HepG2 (cell line): ENCODE results near the gene ADGRG6. TPM values are rescaled to one million over a fixed set of nuclear protein-coding genes. Genes with fewer than 3 reads are reported as not detected.

Experiments
- ELF1 ChIP-seq: sonication (generic); formaldehyde crosslinking; IDR thresholded peaks from 2 replicates; pipeline ENCODE4 v1.4.0; 2020; ENCODE audit warnings: missing genetic modification reagents
- FOXM1 ChIP-seq: sonication (generic); formaldehyde crosslinking; IDR thresholded peaks from 2 replicates; pipeline ENCODE4 v1.5.0; 2020; ENCODE audit warnings: missing genetic modification reagents
- HOXA5 ChIP-seq: sonication (generic); formaldehyde crosslinking; IDR thresholded peaks from 2 replicates; pipeline ENCODE4 v1.4.0; 2020; ENCODE audit warnings: missing genetic modification reagents
- MBNL3 ChIP-seq: fragments of 250-450 bp; sonication (Bioruptor Pico); conservative IDR thresholded peaks from 2 replicates; pipeline ENCODE4 v1.8.0; 2022; ENCODE audit warnings: mild to moderate bottlenecking, inconsistent platforms
- MED13 ChIP-seq: sonication (generic); formaldehyde crosslinking; IDR thresholded peaks from 2 replicates; pipeline ENCODE4 v1.5.0; 2020; ENCODE audit warnings: missing genetic modification reagents
- MTA3 ChIP-seq: sonication (generic); formaldehyde crosslinking; IDR thresholded peaks from 2 replicates; pipeline ENCODE4 v1.4.0; 2020; ENCODE audit warnings: missing genetic modification reagents
- NFKBIZ ChIP-seq: IDR thresholded peaks from 2 replicates; pipeline ENCODE4 v1.6.1; 2018; ENCODE audit warnings: missing genetic modification reagents, missing compliant biosample characterization
- PCBP2 ChIP-seq: fragments of 200-400 bp; formaldehyde crosslinking; optimal IDR thresholded peaks from 2 replicates; pipeline ENCODE3; 2018; ENCODE audit warnings: low read length, low read depth; ENCODE audit not compliant: poor library complexity, severe bottlenecking
- PPARG ChIP-seq: conservative IDR thresholded peaks from 2 replicates; pipeline ENCODE4 v1.6.1; 2016; ENCODE audit warnings: missing biosample characterization, missing genetic modification reagents
- REXO4 ChIP-seq: sonication (generic); formaldehyde crosslinking; IDR thresholded peaks from 2 replicates; pipeline ENCODE4 v1.8.0; 2022; ENCODE audit warnings: missing genetic modification reagents, mild to moderate bottlenecking, borderline replicate concordance
- RFX5 ChIP-seq: IDR thresholded peaks from 2 replicates; pipeline ENCODE4 v1.6.1; 2011; ENCODE audit warnings: low read depth, low read length, improper control_type of control experiment
- THAP7 ChIP-seq: sonication (generic); formaldehyde crosslinking; IDR thresholded peaks from 2 replicates; pipeline ENCODE4 v1.8.1; 2023; ENCODE audit warnings: mild to moderate bottlenecking, missing genetic modification reagents
- ZMYM2 ChIP-seq: sonication (generic); formaldehyde crosslinking; IDR thresholded peaks from 2 replicates; pipeline ENCODE4 v1.8.0; 2022; ENCODE audit warnings: mild to moderate bottlenecking, missing genetic modification reagents
- ZNF253 ChIP-seq: sonication (generic); formaldehyde crosslinking; IDR thresholded peaks from 2 replicates; pipeline ENCODE4 v1.8.0; 2022; ENCODE audit warnings: mild to moderate bottlenecking, missing genetic modification reagents, borderline replicate concordance
- ZNF431 ChIP-seq: sonication (generic); formaldehyde crosslinking; IDR thresholded peaks from 2 replicates; pipeline ENCODE4 v1.9.0; 2022; ENCODE audit warnings: missing genetic modification reagents, low read depth, mild to moderate bottlenecking, borderline replicate concordance
- ZNF549 ChIP-seq: sonication (generic); formaldehyde crosslinking; IDR thresholded peaks from 2 replicates; pipeline ENCODE4 v1.5.0; 2020; ENCODE audit warnings: missing genetic modification reagents
- ZNF564 ChIP-seq: sonication (generic); formaldehyde crosslinking; IDR thresholded peaks from 2 replicates; pipeline ENCODE4 v1.8.1; 2023; ENCODE audit warnings: mild to moderate bottlenecking, missing genetic modification reagents
- ZNF570 ChIP-seq: sonication (generic); formaldehyde crosslinking; IDR thresholded peaks from 2 replicates; pipeline ENCODE4 v1.4.0; 2020; ENCODE audit warnings: mild to moderate bottlenecking, missing genetic modification reagents, borderline replicate concordance
- ZNF749 ChIP-seq: sonication (generic); formaldehyde crosslinking; IDR thresholded peaks from 2 replicates; pipeline ENCODE4 v1.8.0; 2022; ENCODE audit warnings: mild to moderate bottlenecking, missing genetic modification reagents, moderate library complexity, borderline replicate concordance
- ZNF780A ChIP-seq: sonication (generic); formaldehyde crosslinking; IDR thresholded peaks from 2 replicates; pipeline ENCODE4 v1.8.0; 2022; ENCODE audit warnings: mild to moderate bottlenecking, missing genetic modification reagents, moderate library complexity
- ZNF790 ChIP-seq: sonication (generic); formaldehyde crosslinking; IDR thresholded peaks from 2 replicates; pipeline ENCODE4 v1.8.0; 2022; ENCODE audit warnings: missing genetic modification reagents, mild to moderate bottlenecking, borderline replicate concordance
- ZNF839 ChIP-seq: sonication (generic); formaldehyde crosslinking; IDR thresholded peaks from 2 replicates; pipeline ENCODE4 v1.4.0; 2020; ENCODE audit warnings: missing genetic modification reagents, mild to moderate bottlenecking, borderline replicate concordance
- polyA plus RNA-seq, 8 experiments: library from polyadenylated mRNA; depleted of rRNA in 3 of 8; stranded (reverse) in 7 of 8; unstranded in 1 of 8; fragments of >200 nt; fragmentation: Illumina TruSeq in 4 of 8; extraction: Trizol in 4 of 8; gene quantifications; 2 replicates each; pipeline versions ENCODE4 v1.2.1 to v1.2.3, GENCODE V29; 2011 to 2016; ENCODE audit warnings: low read depth in 4 of 8, missing spikeins in 1 of 8, mixed read lengths in 1 of 8; ENCODE audit not compliant: insufficient read depth in 1 of 8
- total RNA-seq, 5 experiments: library from RNA; depleted of rRNA; stranded (reverse); fragments of >200 nt; fragmentation: Illumina TruSeq; extraction: Trizol; gene quantifications; 2 replicates each; pipeline ENCODE4 v1.2.3, GENCODE V29; 2016; ENCODE audit warnings: low read depth in 1 of 5
- TF ChIP-seq, protein P1 (sequence below): sonication (generic); formaldehyde crosslinking; IDR thresholded peaks from 2 replicates; pipeline ENCODE4 v1.9.0; 2022; ENCODE audit warnings: low read depth, missing genetic modification reagents
- TF ChIP-seq, protein P2 (sequence below): sonication (generic); formaldehyde crosslinking; conservative IDR thresholded peaks from 2 replicates; pipeline ENCODE4 v1.8.0; 2022; ENCODE audit warnings: mild to moderate bottlenecking, moderate library complexity, missing genetic modification reagents
- TF ChIP-seq, protein P3 (sequence below): sonication (generic); formaldehyde crosslinking; IDR thresholded peaks from 2 replicates; pipeline ENCODE4 v1.4.0; 2020; ENCODE audit warnings: mild to moderate bottlenecking, missing genetic modification reagents

ADGRG6 gene
- total and polyA plus RNA-seq, 2 of the 13 experiments (the other 11 are each of a cell fraction or from before 2014, with no cell fraction given), result 129 to 249 TPM

DNA sequence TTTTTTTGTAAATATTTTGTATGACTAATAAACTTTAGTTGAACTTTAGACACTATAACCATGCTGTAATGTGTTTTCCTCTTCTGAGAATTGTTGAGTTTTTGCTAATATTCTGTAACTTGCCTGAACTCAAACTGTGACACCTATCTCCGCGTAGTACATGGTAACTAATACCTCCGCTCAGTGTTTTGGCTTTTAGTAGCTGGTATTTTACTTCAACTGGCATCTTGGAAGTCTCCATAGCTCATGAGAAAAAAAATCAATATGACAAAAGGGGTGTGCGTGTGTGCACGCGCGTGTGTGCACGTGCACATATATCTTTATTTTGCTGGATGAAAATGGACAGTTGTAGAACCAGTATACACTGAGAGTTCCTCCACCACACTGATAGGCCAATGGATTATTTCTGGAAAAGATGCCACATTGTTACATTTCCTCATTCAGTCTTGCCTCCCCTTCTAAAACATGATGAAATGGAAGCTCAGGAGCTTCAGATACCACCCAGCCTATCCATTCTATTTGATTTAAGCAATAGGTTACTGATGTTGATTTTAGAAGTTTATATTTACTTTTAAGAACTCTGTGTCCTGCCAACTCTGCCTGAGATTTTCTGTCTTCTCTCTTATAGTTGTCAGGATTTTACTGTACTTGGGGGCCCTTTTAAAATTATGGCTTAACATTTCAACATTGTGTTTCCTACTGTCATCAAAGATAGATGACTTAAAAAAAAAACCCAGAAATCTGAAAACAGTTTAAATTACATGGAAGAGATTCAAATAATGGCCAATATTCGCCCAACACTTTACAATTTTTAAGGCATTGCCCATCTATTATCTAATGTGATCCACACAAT, 16.3 kb upstream of the ADGRG6 start (continued):
- 0 out of 2 replicates have a peak, but pooled peaks have one; percentile 30 for TF ChIP-seq MED13 (CRISPR knock-in tag)
- TF ChIP-seq ZNF790 (CRISPR knock-in tag), result no peak
- peak; percentile 39; the same call in 1 of the 2 replicates for TF ChIP-seq NFKBIZ (CRISPR knock-in tag)
- no peak for TF ChIP-seq REXO4 (CRISPR knock-in tag)
- TF ChIP-seq ELF1, result peak; percentile 51; the same call in 1 of the 2 replicates
- no peak for TF ChIP-seq FOXM1 (CRISPR knock-in tag)
- no peak for TF ChIP-seq ZNF839
- TF ChIP-seq, protein P1, sequence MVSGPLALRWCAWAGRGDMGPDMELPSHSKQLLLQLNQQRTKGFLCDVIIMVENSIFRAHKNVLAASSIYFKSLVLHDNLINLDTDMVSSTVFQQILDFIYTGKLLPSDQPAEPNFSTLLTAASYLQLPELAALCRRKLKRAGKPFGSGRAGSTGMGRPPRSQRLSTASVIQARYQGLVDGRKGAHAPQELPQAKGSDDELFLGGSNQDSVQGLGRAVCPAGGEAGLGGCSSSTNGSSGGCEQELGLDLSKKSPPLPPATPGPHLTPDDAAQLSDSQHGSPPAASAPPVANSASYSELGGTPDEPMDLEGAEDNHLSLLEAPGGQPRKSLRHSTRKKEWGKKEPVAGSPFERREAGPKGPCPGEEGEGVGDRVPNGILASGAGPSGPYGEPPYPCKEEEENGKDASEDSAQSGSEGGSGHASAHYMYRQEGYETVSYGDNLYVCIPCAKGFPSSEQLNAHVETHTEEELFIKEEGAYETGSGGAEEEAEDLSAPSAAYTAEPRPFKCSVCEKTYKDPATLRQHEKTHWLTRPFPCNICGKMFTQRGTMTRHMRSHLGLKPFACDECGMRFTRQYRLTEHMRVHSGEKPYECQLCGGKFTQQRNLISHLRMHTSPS (CRISPR knock-in tag), result peak; percentile 57; the same call in 1 of the 2 replicates
- TF ChIP-seq ZNF549, result no peak
- TF ChIP-seq ZNF749 (CRISPR knock-in tag), result peak; percentile 33; the same call in 1 of the 2 replicates
- no peak for TF ChIP-seq MBNL3 (CRISPR knock-in tag)
- peak; percentile 99 for TF ChIP-seq PPARG
- TF ChIP-seq, protein P2, sequence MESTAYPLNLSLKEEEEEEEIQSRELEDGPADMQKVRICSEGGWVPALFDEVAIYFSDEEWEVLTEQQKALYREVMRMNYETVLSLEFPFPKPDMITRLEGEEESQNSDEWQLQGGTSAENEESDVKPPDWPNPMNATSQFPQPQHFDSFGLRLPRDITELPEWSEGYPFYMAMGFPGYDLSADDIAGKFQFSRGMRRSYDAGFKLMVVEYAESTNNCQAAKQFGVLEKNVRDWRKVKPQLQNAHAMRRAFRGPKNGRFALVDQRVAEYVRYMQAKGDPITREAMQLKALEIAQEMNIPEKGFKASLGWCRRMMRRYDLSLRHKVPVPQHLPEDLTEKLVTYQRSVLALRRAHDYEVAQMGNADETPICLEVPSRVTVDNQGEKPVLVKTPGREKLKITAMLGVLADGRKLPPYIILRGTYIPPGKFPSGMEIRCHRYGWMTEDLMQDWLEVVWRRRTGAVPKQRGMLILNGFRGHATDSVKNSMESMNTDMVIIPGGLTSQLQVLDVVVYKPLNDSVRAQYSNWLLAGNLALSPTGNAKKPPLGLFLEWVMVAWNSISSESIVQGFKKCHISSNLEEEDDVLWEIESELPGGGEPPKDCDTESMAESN, result no peak
- no peak for TF ChIP-seq RFX5
- TF ChIP-seq ZMYM2 (CRISPR knock-in tag), result peak; percentile 83
- no peak for TF ChIP-seq ZNF431
- no peak for TF ChIP-seq HOXA5 (CRISPR knock-in tag)
- TF ChIP-seq THAP7 (CRISPR knock-in tag), result no peak
- no peak for TF ChIP-seq ZNF570 (CRISPR knock-in tag)
- TF ChIP-seq ZNF564 (CRISPR knock-in tag), result no peak
- TF ChIP-seq MTA3 (CRISPR knock-in tag), result no peak
- TF ChIP-seq ZNF253 (CRISPR knock-in tag), result no peak
- no peak for TF ChIP-seq ZNF780A
- no peak for TF ChIP-seq PCBP2
- TF ChIP-seq, protein P3, sequence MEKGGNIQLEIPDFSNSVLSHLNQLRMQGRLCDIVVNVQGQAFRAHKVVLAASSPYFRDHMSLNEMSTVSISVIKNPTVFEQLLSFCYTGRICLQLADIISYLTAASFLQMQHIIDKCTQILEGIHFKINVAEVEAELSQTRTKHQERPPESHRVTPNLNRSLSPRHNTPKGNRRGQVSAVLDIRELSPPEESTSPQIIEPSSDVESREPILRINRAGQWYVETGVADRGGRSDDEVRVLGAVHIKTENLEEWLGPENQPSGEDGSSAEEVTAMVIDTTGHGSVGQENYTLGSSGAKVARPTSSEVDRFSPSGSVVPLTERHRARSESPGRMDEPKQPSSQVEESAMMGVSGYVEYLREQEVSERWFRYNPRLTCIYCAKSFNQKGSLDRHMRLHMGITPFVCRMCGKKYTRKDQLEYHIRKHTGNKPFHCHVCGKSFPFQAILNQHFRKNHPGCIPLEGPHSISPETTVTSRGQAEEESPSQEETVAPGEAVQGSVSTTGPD, result no peak
